Neural cell (in vitro differentiated cells): ENCODE results near the gene TACC3.

Experiments used
- CTCF ChIP-seq: fragments of 450-650 bp; IDR thresholded peaks from 2 replicates; pipeline ENCODE4 v1.5.1; 2014; ENCODE audit warnings: antibody characterized with exemption, mild to moderate bottlenecking, moderate library complexity; ENCODE audit not compliant: poor library complexity, severe bottlenecking
- EP300 ChIP-seq: fragments of 450-650 bp; conservative IDR thresholded peaks from 2 replicates; pipeline ENCODE4 v1.6.1; 2014; ENCODE audit warnings: antibody characterized with exemption, mild to moderate bottlenecking, moderate library complexity; ENCODE audit not compliant: poor library complexity, severe bottlenecking
- EZH2 ChIP-seq: fragments of 200-600, 300-800 bp; shearing (Covaris generic), sonication (generic); IDR thresholded peaks from 2 replicates; pipeline ENCODE4 v1.6.1; 2014; ENCODE audit warnings: antibody characterized with exemption, low read length, borderline replicate concordance, mild to moderate bottlenecking; ENCODE audit not compliant: insufficient read depth, poor library complexity, severe bottlenecking
- MXI1 ChIP-seq: fragments of 450-650 bp; conservative IDR thresholded peaks from 2 replicates; pipeline ENCODE4 v1.6.1; 2014; ENCODE audit warnings: antibody characterized with exemption, mild to moderate bottlenecking; ENCODE audit not compliant: poor library complexity, severe bottlenecking
- POLR2AphosphoS5 ChIP-seq: IDR thresholded peaks from 2 replicates; pipeline ENCODE4 v1.6.1; 2012
- RAD21 ChIP-seq: fragments of 450-650 bp; conservative IDR thresholded peaks from 2 replicates; pipeline ENCODE4 v1.6.1; 2014; ENCODE audit warnings: antibody characterized with exemption, mild to moderate bottlenecking, moderate library complexity
- SMC3 ChIP-seq: fragments of 450-650 bp; conservative IDR thresholded peaks from 2 replicates; pipeline ENCODE4 v1.6.1; 2014; ENCODE audit warnings: antibody characterized with exemption, mild to moderate bottlenecking, moderate library complexity; ENCODE audit not compliant: poor library complexity
- TAF1 ChIP-seq: IDR thresholded peaks from 2 replicates; pipeline ENCODE4 v1.6.1; 2012; ENCODE audit warnings: low read depth

- TF ChIP-seq CTCF (no peak), MXI1 (no peak), RAD21 (no peak), SMC3 (no peak), EP300 (no peak), POLR2AphosphoS5 (no peak), EZH2 (no peak), TAF1 (no peak)
These were observed 45.1 kb downstream of the TACC3 start for GRCh38 chr4:1766106-1767060.
